GM21737 (cell line): Measurements from ENCODE around the gene CCDC88C.
"Not testable (repeated sequence)": the region's sequence is repeated elsewhere in the genome, so short reads cannot be mapped to it uniquely, and the experiment has no call there.

Experiments used
- ATAC-seq: cut with Tn5 transposase; IDR thresholded peaks from one replicate; pipeline ENCODE4 v1.9.1; 2021; ENCODE audit warnings: mild to moderate bottlenecking, moderate library complexity; ENCODE audit not compliant: unreplicated experiment

The CCDC88C gene

DNA sequence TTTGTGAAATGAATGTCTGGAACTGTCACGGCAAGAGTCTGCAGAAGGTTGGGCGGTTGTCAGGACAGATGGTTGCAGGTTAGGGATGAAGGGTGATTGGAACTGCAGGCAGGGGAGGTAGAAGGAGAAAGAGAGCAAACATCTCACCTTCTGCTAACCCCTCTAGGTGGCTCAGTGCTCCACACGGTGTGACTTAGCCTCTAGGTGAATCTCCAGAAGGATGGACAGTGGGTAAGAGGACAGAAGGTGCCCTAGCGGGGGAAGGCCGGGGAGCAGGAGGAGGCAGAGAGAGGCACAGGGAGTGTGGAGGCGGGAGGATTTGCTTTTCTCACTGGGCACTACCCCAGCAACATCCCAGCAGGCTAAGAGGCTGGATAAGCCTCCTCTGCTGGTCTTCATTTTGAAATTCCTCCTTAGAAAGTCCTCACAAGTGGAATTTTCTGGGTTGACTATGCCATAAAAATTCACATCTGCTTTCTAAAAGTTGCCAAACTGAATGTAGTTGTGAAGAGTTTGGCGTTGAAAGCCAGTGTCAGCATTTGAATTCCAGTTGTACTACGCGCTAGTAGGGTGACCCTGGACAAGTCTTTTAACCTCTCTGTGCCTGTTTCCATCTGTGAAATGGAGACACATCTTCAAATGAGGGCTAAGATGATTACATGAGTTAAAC lies 162.5 kb downstream of the CCDC88C start:
- no peak for ATAC-seq

- ATAC-seq = no peak
Observed at GRCh38 chr14:91254461-91254860, 163.2 kb downstream of the CCDC88C start.

DNA sequence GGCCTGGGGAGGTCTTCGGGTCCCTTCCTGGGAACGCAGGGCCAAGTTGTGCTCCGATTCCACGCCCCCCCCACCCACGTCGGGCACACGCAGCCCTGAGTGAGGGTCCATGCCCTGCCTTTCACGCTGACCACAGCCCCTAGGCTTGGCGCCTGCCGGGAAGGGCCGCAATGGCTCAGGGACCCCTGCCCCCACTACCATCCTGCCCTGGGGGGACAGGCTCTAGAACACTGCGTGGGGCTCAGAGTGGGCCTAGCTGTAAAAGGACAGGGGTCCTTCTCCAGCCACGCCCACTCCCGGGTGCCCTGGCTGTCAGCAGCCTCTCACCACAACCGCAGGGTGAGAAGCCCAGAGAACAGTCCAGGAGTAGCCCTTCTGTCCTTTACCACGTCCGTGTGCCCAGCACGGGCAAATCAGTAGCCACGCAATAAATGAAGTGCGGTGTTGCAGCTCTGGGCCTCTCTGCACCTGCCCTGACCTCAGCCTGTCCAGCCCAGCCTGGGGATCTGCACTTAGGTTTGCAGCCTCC lies 163.8 kb downstream of the CCDC88C start:
- no peak for ATAC-seq

DNA sequence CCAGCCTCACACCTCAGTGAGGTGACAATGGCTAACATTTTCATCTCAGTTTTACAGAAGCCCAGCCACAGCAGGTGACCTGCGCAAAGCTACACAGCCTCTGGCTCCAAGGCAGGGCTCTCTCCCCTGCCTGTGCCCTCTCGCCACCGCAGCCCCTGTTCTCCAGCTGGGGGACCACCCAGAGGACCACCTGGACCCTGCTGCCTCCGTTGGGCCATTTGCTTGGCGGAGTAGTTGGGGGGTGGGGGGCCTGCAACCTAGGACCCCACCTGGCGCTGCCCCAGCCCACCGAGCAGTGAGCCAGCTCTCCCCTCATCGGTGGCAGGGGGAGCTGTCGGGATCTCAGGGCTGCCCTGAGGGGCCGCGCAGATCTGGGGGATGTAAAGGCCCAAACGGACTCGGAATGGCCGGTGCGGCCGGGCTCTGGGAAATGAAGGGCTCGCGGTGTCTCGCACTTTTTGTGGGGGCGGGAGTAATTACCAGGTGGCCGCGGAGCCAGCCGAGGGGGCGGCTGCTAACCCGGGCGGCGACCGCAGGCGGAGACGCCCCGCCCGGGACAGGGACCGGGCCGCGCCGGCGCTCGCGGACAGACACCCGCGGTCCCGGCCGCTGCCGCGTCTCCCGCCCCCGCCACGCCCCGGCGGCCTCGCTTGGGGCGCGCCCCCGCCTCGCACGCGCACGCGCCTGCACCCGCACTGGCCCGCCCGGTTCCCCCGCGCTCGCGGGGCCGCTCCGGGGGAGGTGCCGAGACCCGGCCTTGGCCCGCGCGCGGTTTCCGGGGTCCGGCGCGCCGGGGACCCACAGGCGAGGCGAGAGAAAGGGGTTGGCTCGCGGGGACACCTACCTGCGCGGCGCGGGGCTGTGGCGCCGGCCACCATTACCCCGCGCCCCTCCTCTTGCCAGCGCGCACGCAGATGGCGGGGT lies 164.5 kb downstream of the CCDC88C start:
- no peak for ATAC-seq

- no peak for ATAC-seq
Observed at GRCh38 chr14:91250912-91251311, 166.7 kb downstream of the CCDC88C start.

- ATAC-seq = peak; percentile 85
Observed at GRCh38 chr14:91249841-91250616, 167.6 kb downstream of the CCDC88C start.

GRCh38 chr14:91246051-91246852 lies 171.4 kb downstream of the CCDC88C start:
- no peak for ATAC-seq

- ATAC-seq = not testable (repeated sequence)
Observed at GRCh38 chr14:91245616-91246015, 172.0 kb downstream of the CCDC88C start.

DNA sequence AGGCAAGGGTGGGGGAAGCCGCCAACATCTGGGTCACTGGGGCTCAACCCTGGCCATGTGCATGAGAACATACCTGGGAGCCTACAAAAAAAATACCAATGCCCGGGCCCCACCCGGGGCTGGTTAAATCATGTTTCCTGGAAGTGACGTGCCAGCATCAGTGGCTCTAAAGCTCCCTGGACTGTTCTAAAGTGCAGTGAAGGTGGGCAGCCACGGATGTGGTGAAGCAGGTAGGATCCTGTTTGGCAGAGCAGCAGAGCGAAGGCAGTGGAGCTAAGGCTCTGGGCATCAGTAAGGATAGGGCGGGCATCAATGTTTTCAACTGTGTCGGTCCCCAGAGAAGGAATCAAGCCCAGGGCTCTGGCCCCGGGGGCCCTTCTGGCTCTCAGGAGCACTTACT lies 172.6 kb downstream of the CCDC88C start:
- ATAC-seq = no peak

DNA sequence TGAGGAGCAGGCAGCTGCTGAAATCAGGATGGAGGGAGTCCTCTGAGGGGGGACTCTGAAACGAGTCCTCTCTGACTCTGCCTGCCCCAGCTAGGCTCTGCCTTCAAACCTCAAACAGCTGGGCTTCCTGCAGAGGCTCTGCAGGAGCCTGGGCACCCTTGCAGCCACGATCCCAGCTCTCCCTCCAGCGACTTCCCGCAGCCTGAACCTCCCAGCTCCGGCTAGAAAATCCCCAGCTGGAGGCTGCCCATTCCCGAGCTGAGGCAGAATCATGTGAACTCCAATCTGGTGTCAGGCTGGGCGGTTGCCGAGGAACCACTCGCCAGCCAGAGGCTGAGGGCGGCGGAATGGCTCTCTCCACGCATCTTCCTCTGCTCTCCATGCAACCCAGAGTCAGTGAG lies 173.1 kb downstream of the CCDC88C start, which contains the start of gene GPR68:
GPR68 (minus strand) TSS at position 204 of the 401 bp plus-strand sequence. CDS start 9,654 bp downstream, outside the sequence.
- no peak for ATAC-seq

DNA sequence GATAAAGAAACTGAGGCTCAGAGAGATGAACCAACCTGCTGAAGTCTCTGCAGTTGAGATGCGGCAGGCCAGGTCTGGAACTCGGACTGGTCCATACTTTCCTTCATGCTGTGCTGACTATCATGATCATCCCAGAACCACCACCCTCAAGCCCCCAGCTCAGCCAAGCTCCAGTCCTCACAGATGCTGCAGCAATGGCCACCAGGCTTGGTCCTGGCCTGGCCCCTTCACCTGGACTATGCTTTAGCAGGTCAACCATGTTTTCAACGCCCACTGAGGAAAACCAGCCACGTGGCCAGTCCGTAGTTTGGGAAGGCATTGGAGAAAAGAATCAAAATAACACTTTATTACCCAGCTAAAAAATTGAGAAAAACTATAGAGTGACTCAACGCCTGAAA lies 174.5 kb downstream of the CCDC88C start:
- peak; percentile 9 for ATAC-seq

DNA sequence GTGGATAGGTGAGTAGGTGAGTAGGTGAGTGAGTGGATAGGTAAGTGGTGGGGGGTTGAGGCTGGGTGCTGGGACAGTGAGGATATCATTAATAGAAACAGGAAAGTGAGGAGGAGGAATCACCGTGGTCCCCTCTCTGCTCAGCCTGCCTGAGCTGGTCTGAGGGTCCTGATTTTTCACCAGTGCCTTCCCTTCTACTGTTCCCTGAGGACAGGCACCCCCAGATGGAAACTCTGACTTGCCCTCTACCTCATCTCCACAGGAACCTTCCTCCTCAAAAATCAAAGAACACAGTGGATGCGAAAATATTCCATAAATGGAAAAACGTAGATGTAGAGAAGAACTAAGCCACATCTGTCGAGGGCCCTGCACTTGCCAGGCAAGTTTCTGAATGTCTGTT lies 175.0 kb downstream of the CCDC88C start:
- no peak for ATAC-seq

DNA sequence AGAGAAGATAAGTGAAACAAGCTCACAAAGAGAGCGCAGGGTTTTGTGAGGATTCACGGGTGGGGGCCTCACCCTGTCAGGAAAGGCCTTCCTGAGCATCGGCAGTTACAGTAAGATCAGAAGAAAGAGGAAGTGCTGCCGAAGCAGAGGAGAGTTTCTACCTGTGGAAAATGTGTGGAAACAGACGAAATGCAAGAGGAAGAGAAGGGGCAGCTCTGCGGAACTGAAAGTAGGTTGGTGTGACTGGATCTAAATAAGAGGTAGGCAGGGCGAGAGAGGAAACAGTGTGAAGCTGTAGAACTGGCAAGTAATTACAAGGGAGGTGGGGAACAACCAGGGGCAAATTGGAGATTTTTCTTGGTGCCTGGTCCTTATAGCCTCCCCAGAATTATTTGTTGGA lies 175.8 kb downstream of the CCDC88C start:
- peak; percentile 59 for ATAC-seq

DNA sequence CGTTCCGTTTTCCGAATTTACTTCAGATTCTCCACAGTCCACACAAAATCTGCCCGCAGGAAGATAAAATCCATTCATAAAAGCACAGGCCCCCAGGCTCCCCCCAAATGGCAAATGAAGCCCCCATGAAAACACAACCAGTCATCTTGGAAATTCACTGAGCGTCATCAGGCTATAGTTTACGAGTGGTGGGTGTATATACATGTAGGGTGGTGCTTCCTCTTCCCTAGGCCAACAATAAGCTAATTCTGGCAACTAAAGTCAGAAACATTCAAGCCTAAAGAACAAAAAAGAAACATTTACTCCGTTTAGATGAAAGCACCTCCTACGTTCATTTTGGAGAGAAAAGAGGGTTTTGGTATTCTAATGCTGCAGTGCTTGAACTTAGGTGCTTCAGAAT lies 179.0 kb downstream of the CCDC88C start:
- no peak for ATAC-seq

DNA sequence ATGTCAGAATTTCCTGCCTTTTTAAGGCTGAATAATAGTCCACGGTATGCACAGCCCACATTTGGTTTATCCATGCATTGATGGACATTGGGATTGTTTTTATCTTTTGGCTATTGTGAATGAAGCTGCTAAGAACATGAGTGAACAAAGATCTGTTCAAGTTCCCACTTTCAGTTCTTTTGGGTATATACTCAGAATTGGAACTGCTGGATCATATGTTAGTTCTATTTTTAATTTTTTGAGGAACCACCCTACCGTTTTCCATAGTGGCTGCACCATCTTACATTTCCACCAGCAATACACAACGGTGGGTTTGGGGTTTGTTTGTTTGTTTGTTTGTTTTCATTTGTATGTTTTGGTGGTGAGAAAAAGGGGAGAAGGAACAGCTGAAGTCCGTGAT lies 179.5 kb downstream of the CCDC88C start:
- ATAC-seq = no peak

- ATAC-seq = no peak
Observed at GRCh38 chr14:91237219-91237618, 180.4 kb downstream of the CCDC88C start.

DNA sequence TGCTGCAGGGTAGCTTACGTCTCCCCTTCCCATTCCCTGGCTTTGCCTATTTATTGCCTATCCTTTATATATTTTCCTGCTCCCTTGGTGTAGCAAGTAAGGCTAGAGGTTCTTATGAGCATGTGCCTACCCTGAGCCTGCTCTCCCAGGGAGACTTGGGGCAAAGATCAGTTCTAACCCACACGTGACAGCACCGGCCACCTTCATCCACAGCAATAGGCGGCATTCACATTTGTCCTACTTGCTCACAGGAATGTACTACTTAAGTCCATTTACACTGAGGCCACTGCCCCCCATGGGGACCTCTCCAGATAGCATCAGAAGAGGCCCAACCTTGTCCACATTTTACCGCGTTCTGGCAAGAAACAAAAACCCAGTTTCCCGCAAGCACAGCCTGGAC lies 181.8 kb downstream of the CCDC88C start:
- no peak for ATAC-seq

- no peak for ATAC-seq
Observed at GRCh38 chr14:91234791-91235114, 182.9 kb downstream of the CCDC88C start.

- ATAC-seq = no peak
Observed at GRCh38 chr14:91233936-91234790, 183.5 kb downstream of the CCDC88C start.
